ENCODE results near the gene STX18.

Gene STX18

DNA sequence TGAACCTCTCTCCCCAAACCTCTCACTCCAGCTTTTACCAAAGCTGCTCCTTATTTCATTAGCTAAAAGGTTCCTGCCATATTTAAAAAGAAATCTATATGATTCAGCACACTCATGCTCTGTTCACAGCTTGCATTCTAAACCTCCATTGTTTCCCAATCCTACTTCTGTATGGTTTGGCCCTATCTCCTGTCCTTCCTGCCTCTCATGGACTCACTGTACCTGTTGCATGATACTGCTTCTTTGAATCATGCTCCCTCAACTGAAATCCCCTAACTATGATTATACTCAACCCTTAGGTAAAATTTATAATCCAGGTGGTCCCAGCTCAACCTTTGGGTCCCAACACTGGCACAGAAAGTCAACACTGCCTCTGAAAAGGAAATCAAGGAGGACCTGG lies 6.3 kb downstream of the STX18 start:
- no peak for DNase-seq
- no peak overlapping the region for H3K27ac ChIP-seq (ENCODE audit: insufficient read depth, low read length, poor library complexity, severe bottlenecking)
- no peaks in the 10 kb centered on the region for H3K36me3 ChIP-seq (ENCODE audit: control insufficient read depth, insufficient read depth, low read length)
- H3K9me3 ChIP-seq (ENCODE audit: control insufficient read depth, low read length), result no peaks in the 10 kb centered on the region
- no peak overlapping the region for H3K4me3 ChIP-seq (ENCODE audit: insufficient read depth, low read depth, low read length, poor library complexity, severe bottlenecking)
- no peaks in the 10 kb centered on the region for H3K27me3 ChIP-seq (replicated peaks; ENCODE audit: control insufficient read depth, insufficient read depth, low read length, poor library complexity, severe bottlenecking)
- peaks cover 3% of the 10 kb centered on the region for H3K4me1 ChIP-seq (ENCODE audit: control insufficient read depth, insufficient read depth, low read length, poor library complexity, severe bottlenecking)

DNA sequence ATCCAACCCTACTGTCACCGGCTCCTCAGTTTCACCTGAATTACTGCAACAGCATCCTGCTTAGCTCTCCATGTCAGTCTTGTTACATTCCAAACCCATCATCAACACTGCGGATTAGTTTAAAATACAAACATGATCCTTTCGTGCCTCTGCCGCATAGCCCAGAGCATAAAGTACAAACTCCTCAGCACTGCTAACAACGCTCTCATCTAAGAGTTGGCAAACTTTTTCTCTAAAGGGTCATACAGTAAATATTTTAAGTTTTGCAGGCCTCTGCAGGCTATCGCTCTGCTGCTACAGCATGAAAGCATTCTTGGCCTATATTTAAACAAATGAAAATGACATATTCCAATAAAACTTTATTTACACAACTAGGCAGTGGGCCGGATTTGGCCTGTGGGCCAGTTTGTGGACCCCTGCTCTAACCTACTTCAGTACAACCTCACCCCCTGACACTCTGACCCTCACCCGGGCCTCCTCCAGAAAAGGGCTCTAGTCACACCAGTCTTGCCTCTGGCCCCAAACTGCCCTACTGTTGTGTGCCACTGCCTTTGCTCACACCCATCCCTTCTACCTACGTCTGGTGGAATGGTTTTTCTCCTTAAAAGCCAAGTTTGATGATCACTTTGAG lies 7.2 kb downstream of the STX18 start:
- Histone ChIP-seq H3K9me3 (ENCODE audit: control insufficient read depth, low read length) (no peaks in the 10 kb centered on the region), H3K27me3 (replicated peaks; ENCODE audit: control insufficient read depth, insufficient read depth, low read length, poor library complexity, severe bottlenecking) (no peaks in the 10 kb centered on the region), H3K4me1 (ENCODE audit: control insufficient read depth, insufficient read depth, low read length, poor library complexity, severe bottlenecking) (no peaks in the 10 kb centered on the region), H3K4me3 (ENCODE audit: insufficient read depth, low read depth, low read length, poor library complexity, severe bottlenecking) (no peak overlapping the region), H3K36me3 (ENCODE audit: control insufficient read depth, insufficient read depth, low read length) (no peaks in the 10 kb centered on the region), H3K27ac (ENCODE audit: insufficient read depth, low read length, poor library complexity, severe bottlenecking) (no peak overlapping the region)
- no peak for DNase-seq

DNA sequence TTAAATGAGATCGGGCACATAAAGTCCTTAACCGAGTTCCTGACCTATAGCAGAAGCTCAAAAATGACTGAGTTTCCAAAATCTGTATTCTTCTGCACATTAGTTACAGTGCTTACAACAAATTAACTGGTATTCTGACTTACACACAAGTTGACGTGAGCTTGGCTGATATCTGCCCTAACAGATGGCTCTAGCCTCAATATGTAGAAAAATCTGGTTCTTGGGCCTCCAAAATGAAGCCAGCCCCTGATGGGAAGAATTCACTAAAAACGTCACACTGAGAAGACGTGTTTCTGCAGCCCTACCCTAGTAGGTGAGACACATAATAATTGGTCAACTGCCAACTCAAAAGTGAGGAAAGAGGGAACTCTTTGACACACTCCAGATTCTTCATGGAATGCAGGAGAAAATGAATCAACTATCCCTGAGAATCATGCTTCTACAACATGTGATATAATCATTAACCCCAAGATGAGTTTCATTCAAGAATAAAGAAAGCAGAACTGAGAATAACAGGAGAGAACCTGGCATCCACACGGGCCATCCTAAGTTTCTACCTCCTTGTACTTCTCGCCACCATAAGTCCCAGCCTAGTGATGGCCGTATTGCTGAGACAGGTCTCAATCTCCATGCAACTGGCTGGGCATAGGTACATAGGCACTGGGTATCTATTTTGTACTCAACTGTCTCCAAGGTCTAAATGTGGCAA lies 8.2 kb downstream of the STX18 start:
- H3K27me3 ChIP-seq (replicated peaks; ENCODE audit: control insufficient read depth, insufficient read depth, low read length, poor library complexity, severe bottlenecking), result no peaks in the 10 kb centered on the region
- H3K4me1 ChIP-seq (ENCODE audit: control insufficient read depth, insufficient read depth, low read length, poor library complexity, severe bottlenecking), result no peaks in the 10 kb centered on the region
- H3K9me3 ChIP-seq (ENCODE audit: control insufficient read depth, low read length), result no peaks in the 10 kb centered on the region
- no peaks in the 10 kb centered on the region for H3K36me3 ChIP-seq (ENCODE audit: control insufficient read depth, insufficient read depth, low read length)
- no peak overlapping the region for H3K4me3 ChIP-seq (ENCODE audit: insufficient read depth, low read depth, low read length, poor library complexity, severe bottlenecking)
- DNase-seq, result no peak
- H3K27ac ChIP-seq (ENCODE audit: insufficient read depth, low read length, poor library complexity, severe bottlenecking), result no peak overlapping the region

DNA sequence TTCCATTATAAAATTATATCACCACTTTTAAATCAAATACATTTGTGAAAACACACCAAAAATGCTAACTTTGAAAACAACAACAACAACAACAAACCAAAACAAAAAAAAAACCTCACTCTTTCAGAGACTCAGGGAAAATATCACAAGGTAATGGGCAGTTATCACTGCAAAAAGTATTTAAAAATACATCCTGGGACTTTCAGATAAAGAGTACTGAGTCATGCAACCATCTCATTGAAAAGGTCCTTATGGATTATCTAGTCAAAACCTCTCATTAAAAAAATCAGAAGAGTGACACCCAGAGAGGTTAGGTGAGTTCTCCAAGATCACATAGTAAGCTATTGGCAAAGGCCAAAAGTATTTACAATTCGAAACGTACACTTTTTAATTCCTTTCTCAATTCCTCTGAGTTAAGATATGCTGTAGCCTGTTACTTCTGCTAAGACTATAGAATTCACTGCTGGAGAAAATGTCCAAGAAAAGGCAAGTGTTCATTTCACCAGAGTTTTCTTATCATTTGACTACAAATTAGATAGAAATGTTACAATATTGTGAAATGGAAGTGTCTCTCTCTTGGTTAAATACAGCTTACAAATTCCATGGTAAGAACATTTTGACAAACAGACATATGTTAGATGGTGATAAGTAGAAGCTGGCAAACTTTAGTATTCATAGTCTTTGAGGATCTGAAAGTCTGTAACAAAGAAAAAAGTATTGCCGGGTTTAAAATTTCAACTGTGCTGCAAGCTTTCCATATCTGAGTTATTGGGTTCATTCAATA lies 9.3 kb downstream of the STX18 start:
- H3K4me3 ChIP-seq (ENCODE audit: insufficient read depth, low read depth, low read length, poor library complexity, severe bottlenecking), result no peak overlapping the region
- H3K36me3 ChIP-seq (ENCODE audit: control insufficient read depth, insufficient read depth, low read length), result no peaks in the 10 kb centered on the region
- no peaks in the 10 kb centered on the region for H3K9me3 ChIP-seq (ENCODE audit: control insufficient read depth, low read length)
- H3K27ac ChIP-seq (ENCODE audit: insufficient read depth, low read length, poor library complexity, severe bottlenecking), result no peak overlapping the region
- no peaks in the 10 kb centered on the region for H3K4me1 ChIP-seq (ENCODE audit: control insufficient read depth, insufficient read depth, low read length, poor library complexity, severe bottlenecking)
- DNase-seq, result no peak
- no peaks in the 10 kb centered on the region for H3K27me3 ChIP-seq (replicated peaks; ENCODE audit: control insufficient read depth, insufficient read depth, low read length, poor library complexity, severe bottlenecking)

DNA sequence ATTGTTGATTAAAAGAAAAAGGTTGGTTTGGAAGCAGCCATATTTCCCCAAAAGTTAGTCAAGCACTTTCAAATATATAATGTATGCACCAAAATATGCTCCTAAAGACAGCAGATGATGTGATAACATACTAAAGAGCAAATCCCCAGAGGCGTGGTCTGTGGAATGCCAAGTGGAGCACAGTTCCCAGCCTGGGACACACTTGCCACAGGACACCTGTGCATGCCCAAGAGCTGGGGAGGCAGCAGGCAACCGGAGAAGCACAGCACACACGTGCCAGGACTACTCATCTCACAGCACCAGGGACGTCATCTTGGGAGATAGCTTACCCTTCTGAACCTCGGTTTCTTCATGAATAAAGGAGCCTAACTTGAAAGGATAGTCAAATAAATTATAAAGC lies 12.5 kb downstream of the STX18 start:
- Histone ChIP-seq H3K36me3 (ENCODE audit: control insufficient read depth, insufficient read depth, low read length) (no peaks in the 10 kb centered on the region), H3K27me3 (replicated peaks; ENCODE audit: control insufficient read depth, insufficient read depth, low read length, poor library complexity, severe bottlenecking) (no peaks in the 10 kb centered on the region), H3K4me1 (ENCODE audit: control insufficient read depth, insufficient read depth, low read length, poor library complexity, severe bottlenecking) (no peaks in the 10 kb centered on the region), H3K27ac (ENCODE audit: insufficient read depth, low read length, poor library complexity, severe bottlenecking) (no peak overlapping the region), H3K9me3 (ENCODE audit: control insufficient read depth, low read length) (no peaks in the 10 kb centered on the region), H3K4me3 (ENCODE audit: insufficient read depth, low read depth, low read length, poor library complexity, severe bottlenecking) (no peak overlapping the region)
- no peak for DNase-seq

DNA sequence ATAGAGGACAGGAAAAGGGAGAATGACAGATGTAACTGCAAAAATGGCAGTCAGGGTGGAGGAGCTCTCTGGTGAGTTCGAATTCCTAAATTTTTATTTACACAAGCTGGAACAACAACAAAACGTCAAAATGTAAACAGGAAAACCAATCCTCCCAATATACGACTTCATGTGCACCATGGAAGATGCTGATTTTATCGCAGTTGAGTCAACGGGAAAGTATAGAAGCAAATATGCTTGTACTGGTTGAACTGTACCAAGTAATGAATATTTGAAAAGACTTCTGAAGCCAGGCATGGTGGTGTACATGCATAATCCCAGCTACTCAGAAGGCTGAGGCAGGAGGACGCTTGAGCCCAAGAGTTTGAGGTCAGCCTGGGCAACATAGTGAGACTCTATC lies 15.4 kb downstream of the STX18 start:
- H3K9me3 ChIP-seq (ENCODE audit: control insufficient read depth, low read length), result no peaks in the 10 kb centered on the region
- H3K27ac ChIP-seq (ENCODE audit: insufficient read depth, low read length, poor library complexity, severe bottlenecking), result no peak overlapping the region
- no peaks in the 10 kb centered on the region for H3K27me3 ChIP-seq (replicated peaks; ENCODE audit: control insufficient read depth, insufficient read depth, low read length, poor library complexity, severe bottlenecking)
- no peaks in the 10 kb centered on the region for H3K36me3 ChIP-seq (ENCODE audit: control insufficient read depth, insufficient read depth, low read length)
- H3K4me1 ChIP-seq (ENCODE audit: control insufficient read depth, insufficient read depth, low read length, poor library complexity, severe bottlenecking), result no peaks in the 10 kb centered on the region
- no peak overlapping the region for H3K4me3 ChIP-seq (ENCODE audit: insufficient read depth, low read depth, low read length, poor library complexity, severe bottlenecking)
- DNase-seq, result no peak

DNA sequence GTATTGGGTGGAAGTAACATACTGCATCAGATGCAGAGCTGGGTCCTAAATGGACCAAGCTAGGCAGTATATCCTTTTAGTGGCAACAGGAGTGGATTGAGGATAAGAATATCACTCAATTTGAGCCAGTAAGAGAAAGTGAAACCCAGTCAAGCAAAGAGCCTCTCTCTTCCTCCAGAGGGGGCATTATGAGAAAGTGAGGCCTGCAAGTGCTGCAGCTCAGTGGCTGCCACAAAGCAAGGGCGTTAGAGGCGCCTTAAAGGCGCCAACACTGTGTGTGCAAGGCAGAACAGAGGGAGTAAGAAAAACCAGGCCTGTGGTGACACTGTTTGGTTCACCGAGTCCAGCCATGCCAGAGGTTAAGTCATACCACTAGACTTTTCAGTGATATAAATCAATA lies 17.5 kb downstream of the STX18 start:
- Histone ChIP-seq H3K4me1 (ENCODE audit: control insufficient read depth, insufficient read depth, low read length, poor library complexity, severe bottlenecking) (no peaks in the 10 kb centered on the region), H3K9me3 (ENCODE audit: control insufficient read depth, low read length) (no peaks in the 10 kb centered on the region), H3K4me3 (ENCODE audit: insufficient read depth, low read depth, low read length, poor library complexity, severe bottlenecking) (no peak overlapping the region), H3K36me3 (ENCODE audit: control insufficient read depth, insufficient read depth, low read length) (no peaks in the 10 kb centered on the region), H3K27ac (ENCODE audit: insufficient read depth, low read length, poor library complexity, severe bottlenecking) (no peak overlapping the region), H3K27me3 (replicated peaks; ENCODE audit: control insufficient read depth, insufficient read depth, low read length, poor library complexity, severe bottlenecking) (no peaks in the 10 kb centered on the region)
- DNase-seq, result peak; percentile 5 to 18 (median 18)

DNA sequence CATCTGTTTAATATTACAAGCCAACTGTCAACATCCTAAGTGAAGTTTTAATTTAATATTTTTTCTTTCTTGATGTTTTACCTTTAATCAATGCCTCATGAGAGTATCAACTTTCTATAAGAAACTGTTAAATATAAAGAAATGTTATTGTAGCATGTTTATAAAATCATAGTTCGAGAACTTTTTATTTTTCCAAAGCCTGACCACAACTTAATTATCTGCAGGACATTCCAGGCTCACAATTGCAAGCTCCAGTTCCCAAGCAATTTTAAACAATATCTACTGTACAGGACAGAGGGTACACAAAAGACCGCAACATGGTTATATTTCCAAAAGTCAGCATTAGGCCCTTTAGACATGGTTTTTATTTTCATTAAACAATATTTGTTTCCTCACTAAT lies 20.1 kb downstream of the STX18 start:
- no peaks in the 10 kb centered on the region for H3K27me3 ChIP-seq (replicated peaks; ENCODE audit: control insufficient read depth, insufficient read depth, low read length, poor library complexity, severe bottlenecking)
- no peak overlapping the region for H3K27ac ChIP-seq (ENCODE audit: insufficient read depth, low read length, poor library complexity, severe bottlenecking)
- no peaks in the 10 kb centered on the region for H3K9me3 ChIP-seq (ENCODE audit: control insufficient read depth, low read length)
- DNase-seq, result no peak
- H3K4me3 ChIP-seq (ENCODE audit: insufficient read depth, low read depth, low read length, poor library complexity, severe bottlenecking), result no peak overlapping the region
- H3K4me1 ChIP-seq (ENCODE audit: control insufficient read depth, insufficient read depth, low read length, poor library complexity, severe bottlenecking), result no peaks in the 10 kb centered on the region
- no peaks in the 10 kb centered on the region for H3K36me3 ChIP-seq (ENCODE audit: control insufficient read depth, insufficient read depth, low read length)

DNA sequence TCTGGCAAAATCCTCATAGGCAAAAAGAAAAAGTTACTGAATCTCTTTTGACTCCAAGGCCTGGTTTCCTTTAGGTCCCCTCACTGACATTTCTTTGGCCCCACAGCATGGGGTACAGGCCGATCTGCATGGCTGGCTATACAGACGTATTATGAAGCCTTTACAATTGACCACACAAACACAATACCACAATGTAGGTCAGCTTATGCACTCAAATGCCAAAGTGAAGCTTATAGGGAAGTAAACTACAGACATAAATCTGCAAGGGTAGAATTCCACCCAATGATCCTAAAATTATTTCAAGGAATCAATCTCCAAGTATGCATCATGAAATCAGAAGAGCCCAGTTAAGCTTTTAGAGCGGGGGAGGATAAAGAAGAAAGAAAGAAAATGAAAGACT lies 20.7 kb downstream of the STX18 start:
- H3K36me3 ChIP-seq (ENCODE audit: control insufficient read depth, insufficient read depth, low read length), result no peaks in the 10 kb centered on the region
- H3K4me3 ChIP-seq (ENCODE audit: insufficient read depth, low read depth, low read length, poor library complexity, severe bottlenecking), result no peak overlapping the region
- no peaks in the 10 kb centered on the region for H3K9me3 ChIP-seq (ENCODE audit: control insufficient read depth, low read length)
- no peaks in the 10 kb centered on the region for H3K27me3 ChIP-seq (replicated peaks; ENCODE audit: control insufficient read depth, insufficient read depth, low read length, poor library complexity, severe bottlenecking)
- no peak for DNase-seq
- no peaks in the 10 kb centered on the region for H3K4me1 ChIP-seq (ENCODE audit: control insufficient read depth, insufficient read depth, low read length, poor library complexity, severe bottlenecking)
- H3K27ac ChIP-seq (ENCODE audit: insufficient read depth, low read length, poor library complexity, severe bottlenecking), result no peak overlapping the region

DNA sequence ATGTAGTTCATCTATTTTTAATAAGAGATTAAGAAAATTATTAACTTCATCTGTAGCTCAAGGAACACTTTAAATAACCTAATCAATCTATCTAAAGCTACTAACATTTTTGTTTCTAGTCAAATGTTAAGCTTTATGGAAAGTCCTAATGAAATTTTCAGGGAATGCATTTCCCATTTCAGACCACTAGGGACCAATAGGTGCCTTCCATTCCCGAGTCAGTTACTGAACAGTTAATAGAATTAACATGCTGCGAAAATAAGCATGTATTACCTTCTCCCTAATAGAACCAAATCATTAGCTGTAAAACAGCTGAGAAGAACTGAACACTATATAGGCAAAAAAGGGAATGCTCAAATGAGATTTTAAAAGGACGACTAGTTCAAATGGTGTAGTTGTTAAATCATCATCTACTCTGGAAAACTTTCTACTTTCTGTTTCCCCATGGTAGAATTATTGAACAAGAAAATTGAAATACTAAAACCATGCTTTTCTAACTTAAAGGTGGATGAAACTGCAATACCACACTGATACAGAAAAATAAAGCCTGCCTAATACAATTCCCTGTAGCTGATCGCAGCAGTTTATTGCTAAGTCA lies 22.5 kb downstream of the STX18 start:
- Histone ChIP-seq H3K27me3 (replicated peaks; ENCODE audit: control insufficient read depth, insufficient read depth, low read length, poor library complexity, severe bottlenecking) (no peaks in the 10 kb centered on the region), H3K27ac (ENCODE audit: insufficient read depth, low read length, poor library complexity, severe bottlenecking) (no peak overlapping the region), H3K4me3 (ENCODE audit: insufficient read depth, low read depth, low read length, poor library complexity, severe bottlenecking) (no peak overlapping the region), H3K36me3 (ENCODE audit: control insufficient read depth, insufficient read depth, low read length) (no peaks in the 10 kb centered on the region), H3K9me3 (ENCODE audit: control insufficient read depth, low read length) (no peaks in the 10 kb centered on the region), H3K4me1 (ENCODE audit: control insufficient read depth, insufficient read depth, low read length, poor library complexity, severe bottlenecking) (no peaks in the 10 kb centered on the region)
- DNase-seq, result no peak
